Ishikawa (cell line): ENCODE data around the gene RPL22.

Source experiments
- CEBPB ChIP-seq: IDR thresholded peaks from 2 replicates; pipeline ENCODE4 v1.6.1; 2012
- CREB1 ChIP-seq: IDR thresholded peaks from 2 replicates; pipeline ENCODE4 v1.6.1; 2012; ENCODE audit warnings: low read depth
- EGR1 ChIP-seq: IDR thresholded peaks from 2 replicates; pipeline ENCODE4 v1.6.1; 2012
- EP300 ChIP-seq: IDR thresholded peaks from 2 replicates; pipeline ENCODE4 v1.6.1; 2012; ENCODE audit warnings: borderline replicate concordance
- FOXM1 ChIP-seq: IDR thresholded peaks from 2 replicates; pipeline ENCODE4 v1.6.1; 2012; ENCODE audit warnings: low read depth, borderline replicate concordance
- MAX ChIP-seq: IDR thresholded peaks from 2 replicates; pipeline ENCODE4 v1.6.1; 2012
- NFIC ChIP-seq: IDR thresholded peaks from 2 replicates; pipeline ENCODE4 v1.6.1; 2012
- RAD21 ChIP-seq: IDR thresholded peaks from 2 replicates; pipeline ENCODE4 v1.6.1; 2012; ENCODE audit warnings: low read depth
- REST ChIP-seq: IDR thresholded peaks from 2 replicates; pipeline ENCODE4 v1.6.1; 2012; ENCODE audit warnings: low read depth, mild to moderate bottlenecking
- TAF1 ChIP-seq: IDR thresholded peaks from 2 replicates; pipeline ENCODE4 v1.6.1; 2012; ENCODE audit warnings: low read depth, mild to moderate bottlenecking
- TCF12 ChIP-seq: IDR thresholded peaks from 2 replicates; pipeline ENCODE4 v1.6.1; 2012; ENCODE audit warnings: low read depth
- TEAD4 ChIP-seq: IDR thresholded peaks from 2 replicates; pipeline ENCODE4 v1.6.1; 2012
- USF1 ChIP-seq: IDR thresholded peaks from 2 replicates; pipeline ENCODE4 v1.6.1; 2012
- YY1 ChIP-seq: IDR thresholded peaks from 2 replicates; pipeline ENCODE4 v1.6.1; 2012; ENCODE audit warnings: low read depth
- ZBTB7A ChIP-seq: IDR thresholded peaks from 2 replicates; pipeline ENCODE4 v1.6.1; 2012; ENCODE audit warnings: low read depth

RPL22 gene

GRCh38 chr1:6181347-6181770 lies 18.0 kb downstream of the RPL22 start:
- TF ChIP-seq CREB1 = no peak
- no peak for TF ChIP-seq EGR1
- no peak for TF ChIP-seq FOXM1
- no peak for TF ChIP-seq USF1
- TF ChIP-seq TEAD4 = no peak
- TF ChIP-seq TAF1 = no peak
- no peak for TF ChIP-seq YY1
- no peak for TF ChIP-seq TCF12
- no peak for TF ChIP-seq REST
- TF ChIP-seq CEBPB = no peak
- no peak for TF ChIP-seq MAX
- TF ChIP-seq NFIC = no peak
- no peak for TF ChIP-seq ZBTB7A
- TF ChIP-seq RAD21 = no peak
- TF ChIP-seq EP300 = no peak

GRCh38 chr1:6180707-6181311 lies 18.6 kb downstream of the RPL22 start:
- TF ChIP-seq RAD21 = no peak
- TF ChIP-seq ZBTB7A = no peak
- no peak for TF ChIP-seq TAF1
- TF ChIP-seq CEBPB = no peak
- no peak for TF ChIP-seq EGR1
- TF ChIP-seq YY1 = no peak
- no peak for TF ChIP-seq MAX
- no peak for TF ChIP-seq FOXM1
- no peak for TF ChIP-seq TCF12
- no peak for TF ChIP-seq TEAD4
- TF ChIP-seq CREB1 = no peak
- TF ChIP-seq REST = no peak
- TF ChIP-seq USF1 = no peak
- no peak for TF ChIP-seq EP300

- 0 out of 2 replicates have a peak, but pooled peaks have one; percentile 7 for TF ChIP-seq TEAD4
- no peak for TF ChIP-seq REST
- no peak for TF ChIP-seq YY1
- no peak for TF ChIP-seq CEBPB
- no peak for TF ChIP-seq USF1
- TF ChIP-seq MAX = peak; percentile 30; the same call in 1 of the 2 replicates
- no peak for TF ChIP-seq ZBTB7A
- TF ChIP-seq NFIC = no peak
- TF ChIP-seq TAF1 = no peak
- TF ChIP-seq EGR1 = no peak; the same call in none of the 2 replicates
- TF ChIP-seq RAD21 = no peak; the same call in 1 of the 2 replicates
- no peak for TF ChIP-seq CREB1
- TF ChIP-seq FOXM1 = no peak
These were observed 19.1 kb downstream of the RPL22 start, which contains the start of gene CHD5 for GRCh38 chr1:6180268-6180706. CHD5 (minus strand) TSS chr1:6180321; CDS start chr1:6180023, 298 bp downstream.
